ENCODE results near the gene EVI5.
"Not testable (repeated sequence)": the region's sequence is repeated elsewhere in the genome, so short reads cannot be mapped to it uniquely, and the experiment has no call there.

The EVI5 gene

DNA sequence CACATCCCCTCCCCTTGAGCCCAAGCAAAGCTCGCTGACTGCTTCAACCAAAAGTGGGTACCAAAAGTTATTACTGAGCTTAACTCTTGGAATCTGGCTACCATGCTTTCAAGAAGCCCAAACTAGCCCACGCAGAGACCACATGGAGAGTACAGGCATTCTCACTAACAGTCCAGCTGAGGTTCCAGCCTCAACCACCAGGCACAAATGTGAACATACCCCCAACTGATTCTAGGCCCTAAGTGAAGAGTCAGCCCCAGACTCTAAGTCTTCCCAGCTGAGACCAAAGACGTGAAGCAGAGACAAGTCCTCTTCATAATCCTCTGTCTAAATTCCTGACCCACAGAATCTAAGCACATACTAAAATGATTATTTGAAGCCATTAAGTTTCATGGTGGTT lies 36.8 kb downstream of the EVI5 start:
- DNase-seq (ENCODE audit: low spot score) = peak; percentile 7

- DNase-seq (ENCODE audit: low spot score) = no peak
Measured at GRCh38 chr1:92747735-92748134, 37.2 kb downstream of the EVI5 start.

GRCh38 chr1:92746255-92746654 lies 38.7 kb downstream of the EVI5 start:
- DNase-seq (ENCODE audit: low spot score) = not testable (repeated sequence)

GRCh38 chr1:92743221-92743620 lies 41.7 kb downstream of the EVI5 start:
- DNase-seq (ENCODE audit: low spot score) = no peak

DNA sequence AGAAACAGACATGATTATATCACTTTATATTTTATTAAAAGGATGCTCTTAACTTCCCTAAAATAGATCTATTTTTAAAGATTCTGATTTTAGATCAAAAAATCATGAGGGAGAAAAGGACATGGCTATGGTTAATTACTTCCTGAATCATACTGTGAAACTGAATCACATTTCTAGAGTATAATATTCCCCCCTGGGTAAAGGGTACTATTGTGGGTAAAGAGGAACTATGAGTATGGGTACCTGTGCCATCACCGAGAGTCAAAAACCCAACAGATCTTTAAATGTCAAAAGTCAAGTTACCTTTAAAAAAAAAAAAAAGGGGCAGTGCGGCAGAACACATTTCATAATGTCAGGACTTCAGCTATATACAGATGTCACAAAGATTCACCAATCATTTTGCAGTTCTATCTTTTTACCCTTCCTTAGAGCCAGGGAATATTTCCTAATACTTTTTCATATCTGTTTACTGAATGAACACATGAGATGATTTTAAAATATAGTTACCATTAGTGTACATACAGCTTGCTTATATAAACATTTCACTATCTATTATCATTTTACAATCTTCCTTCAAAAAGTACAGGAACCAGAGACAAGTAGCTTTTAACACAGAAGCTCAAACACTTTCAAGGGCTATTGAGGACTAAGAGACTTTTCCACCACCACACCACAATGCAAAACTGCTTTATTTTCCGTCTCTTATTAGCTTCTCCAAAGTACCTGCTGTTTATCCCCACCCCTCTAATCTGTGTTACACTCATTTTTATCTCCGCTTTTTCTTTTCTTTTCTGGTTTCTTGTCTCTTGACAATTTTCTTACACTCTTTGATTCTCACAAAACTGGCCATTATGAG lies 45.0 kb downstream of the EVI5 start:
- no peak for DNase-seq (ENCODE audit: low spot score)

DNA sequence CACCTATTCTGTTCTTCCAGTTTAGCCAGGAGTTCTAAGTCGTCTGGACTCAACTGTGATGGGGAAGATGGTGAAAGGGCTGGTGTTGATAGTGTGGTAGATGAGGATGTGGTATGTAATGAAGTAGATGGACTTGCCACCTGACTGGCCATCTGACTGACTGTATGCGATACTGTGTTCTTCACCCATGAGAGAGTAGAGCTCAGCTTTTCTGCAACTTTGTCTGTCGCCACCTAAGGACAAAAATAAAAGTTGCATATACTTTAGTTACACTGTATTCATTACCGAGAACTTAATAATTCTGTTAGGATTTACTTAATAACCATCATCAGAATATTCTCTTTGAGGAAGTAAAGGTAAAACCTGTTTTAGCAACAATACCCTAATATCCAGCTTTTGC lies 48.5 kb downstream of the EVI5 start:
- DNase-seq (ENCODE audit: low spot score) = peak; percentile 19

DNA sequence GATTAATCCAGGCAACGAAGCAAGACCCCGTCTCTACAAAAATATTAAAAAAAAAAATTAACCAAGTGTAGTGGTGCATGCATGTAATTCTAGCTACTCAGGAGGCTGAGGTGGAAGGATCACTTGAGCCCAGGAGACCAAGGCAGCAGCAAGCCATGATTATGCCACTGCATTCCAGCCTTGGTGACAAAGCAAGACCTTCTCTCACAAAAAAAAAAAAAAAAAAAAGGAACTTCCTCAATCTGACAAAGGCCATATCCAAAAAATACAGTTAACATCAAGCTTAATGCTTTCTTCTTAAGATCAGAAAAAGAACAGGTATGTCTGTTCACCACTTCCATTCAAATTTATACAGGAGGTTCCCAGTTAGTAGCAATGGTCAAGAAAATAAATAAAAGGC lies 54.4 kb downstream of the EVI5 start:
- DNase-seq (ENCODE audit: low spot score) = no peak

GRCh38 chr1:92728697-92729096 lies 56.2 kb downstream of the EVI5 start:
- DNase-seq (ENCODE audit: low spot score) = no peak

DNA sequence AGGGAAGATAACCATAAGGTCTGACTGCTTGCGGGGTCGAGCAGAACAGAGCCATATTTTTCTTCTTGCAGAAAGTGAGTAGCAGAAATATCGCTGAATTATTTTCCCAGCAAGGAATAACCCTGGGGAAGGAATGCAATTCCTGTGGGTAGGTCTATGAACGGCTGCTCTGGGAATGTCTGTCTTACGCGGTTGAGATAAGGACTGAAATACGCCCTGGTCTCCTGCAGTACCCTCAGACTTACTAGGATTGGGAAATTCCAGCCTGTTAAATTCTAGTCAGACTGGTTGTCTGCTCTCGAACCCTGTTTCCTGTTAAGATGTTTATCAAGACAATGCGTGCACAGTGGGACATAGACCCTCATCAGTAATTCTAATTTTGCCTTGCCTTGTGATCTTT lies 61.2 kb downstream of the EVI5 start:
- DNase-seq (ENCODE audit: low spot score) = not testable (repeated sequence)

DNA sequence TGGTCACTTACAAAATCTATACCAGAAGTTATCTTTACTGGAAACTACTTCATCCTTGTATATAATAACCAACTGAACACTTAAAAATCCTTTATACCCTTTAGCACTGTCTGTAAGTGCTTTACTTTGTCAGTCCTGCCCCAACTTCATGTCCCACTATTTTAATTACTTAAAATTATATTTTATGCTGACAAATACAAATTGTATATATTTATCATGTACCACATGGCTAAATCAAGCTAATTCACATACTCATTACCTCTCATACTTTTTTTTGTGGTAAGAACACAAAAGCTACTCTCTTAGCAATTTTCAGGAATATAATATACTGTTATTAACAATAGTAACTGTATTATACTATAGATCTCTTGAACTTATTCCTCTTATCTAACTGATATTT lies 63.0 kb downstream of the EVI5 start:
- DNase-seq (ENCODE audit: low spot score) = no peak

- DNase-seq (ENCODE audit: low spot score) = not testable (repeated sequence)
Measured at GRCh38 chr1:92721157-92721556, 63.8 kb downstream of the EVI5 start.

- not testable (repeated sequence) for DNase-seq (ENCODE audit: low spot score)
Measured at GRCh38 chr1:92715476-92715951, 69.4 kb downstream of the EVI5 start.

- no peak for DNase-seq (ENCODE audit: low spot score)
Measured at GRCh38 chr1:92713939-92714338, 71.0 kb downstream of the EVI5 start.

- DNase-seq (ENCODE audit: low spot score) = no peak
Measured at GRCh38 chr1:92711473-92712165, 73.3 kb downstream of the EVI5 start.

DNA sequence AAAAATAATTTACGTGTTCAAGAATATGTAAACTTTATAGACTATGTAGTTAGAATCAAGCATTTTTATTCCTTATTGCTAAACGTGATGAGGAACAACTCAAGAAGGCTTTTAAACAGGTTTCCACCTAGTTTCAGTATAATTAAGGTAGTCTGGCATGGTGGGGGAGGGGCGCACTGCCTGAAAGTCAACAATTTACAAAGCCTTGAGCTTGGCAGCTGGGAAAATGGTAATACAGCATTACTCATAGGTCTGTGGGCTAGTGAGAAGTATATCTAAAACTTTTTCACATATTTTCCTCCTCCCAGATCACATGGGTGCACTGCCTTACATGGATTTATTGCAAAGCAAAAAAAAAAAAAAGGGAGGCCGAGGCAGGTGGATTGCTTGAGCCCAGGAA lies 75.2 kb downstream of the EVI5 start:
- DNase-seq (ENCODE audit: low spot score) = peak; percentile 11

DNA sequence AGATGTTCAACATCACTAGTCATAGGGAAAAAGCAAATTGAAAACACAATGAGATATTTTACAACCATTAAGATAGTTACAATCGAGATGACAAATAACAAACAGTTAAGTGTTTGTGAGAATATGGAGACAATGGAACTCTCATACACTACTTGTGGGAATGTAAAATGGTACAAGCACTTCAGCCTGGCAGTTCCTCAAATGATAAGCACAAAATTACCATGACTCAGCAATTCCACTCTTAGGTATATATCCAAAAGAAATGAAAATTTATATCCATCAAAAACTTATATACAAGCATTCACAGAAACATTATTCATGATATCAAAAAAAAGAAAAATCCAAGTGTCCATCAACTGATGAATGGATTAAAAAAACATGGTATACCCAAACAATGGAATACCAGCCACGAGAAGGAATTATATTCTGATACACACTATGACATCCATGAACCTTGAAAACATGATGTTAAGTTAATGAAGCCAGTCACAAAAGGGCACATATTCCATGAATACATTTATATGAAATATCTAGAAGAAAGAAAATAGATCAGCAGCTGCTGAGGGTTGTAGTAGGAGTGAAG lies 76.4 kb downstream of the EVI5 start:
- DNase-seq (ENCODE audit: low spot score) = no peak

GRCh38 chr1:92707709-92708108 lies 77.2 kb downstream of the EVI5 start:
- no peak for DNase-seq (ENCODE audit: low spot score)

GRCh38 chr1:92707292-92707691 lies 77.6 kb downstream of the EVI5 start:
- DNase-seq (ENCODE audit: low spot score) = no peak

GRCh38 chr1:92705446-92705845 lies 79.5 kb downstream of the EVI5 start:
- DNase-seq (ENCODE audit: low spot score) = no peak

DNA sequence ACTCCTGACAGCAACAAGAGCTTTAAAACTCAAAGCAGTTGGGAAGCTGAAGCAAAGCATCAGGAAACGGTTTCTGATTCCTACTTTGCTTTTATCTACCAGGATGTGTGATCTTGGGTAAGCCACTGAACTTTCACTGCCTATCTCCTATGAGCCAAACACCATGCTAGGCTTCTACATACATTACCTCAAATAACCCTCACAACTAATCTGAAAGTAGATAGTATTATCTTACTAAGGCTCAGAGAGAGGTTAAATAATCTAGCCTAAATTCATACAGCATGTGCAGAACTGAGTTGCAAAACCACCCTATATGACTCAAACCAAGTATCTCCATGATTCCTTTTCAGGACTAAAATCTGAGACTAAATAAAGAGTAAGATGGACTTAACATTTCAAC lies 83.8 kb downstream of the EVI5 start:
- no peak for DNase-seq (ENCODE audit: low spot score)

- DNase-seq (ENCODE audit: low spot score) = no peak
Measured at GRCh38 chr1:92698932-92699331, 86.0 kb downstream of the EVI5 start.

DNA sequence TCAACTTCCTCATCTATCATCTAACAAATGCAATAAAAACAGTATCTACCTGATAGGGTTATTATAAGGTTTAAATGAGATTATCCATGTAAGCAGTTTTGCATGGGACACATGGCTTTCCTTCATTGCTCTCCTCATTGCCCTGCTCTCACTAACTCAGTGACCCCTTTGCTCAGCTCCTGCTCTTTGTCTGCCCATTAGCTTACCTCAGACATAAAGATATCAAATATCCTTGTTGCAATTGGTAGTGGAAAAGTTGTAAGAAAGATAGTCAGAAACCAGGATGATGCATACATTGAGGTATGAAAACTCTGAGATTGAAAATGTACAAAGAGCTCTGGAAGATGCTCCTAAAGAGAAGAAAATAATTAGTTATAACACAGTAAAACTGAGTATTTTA lies 89.8 kb downstream of the EVI5 start:
- DNase-seq (ENCODE audit: low spot score) = no peak

DNA sequence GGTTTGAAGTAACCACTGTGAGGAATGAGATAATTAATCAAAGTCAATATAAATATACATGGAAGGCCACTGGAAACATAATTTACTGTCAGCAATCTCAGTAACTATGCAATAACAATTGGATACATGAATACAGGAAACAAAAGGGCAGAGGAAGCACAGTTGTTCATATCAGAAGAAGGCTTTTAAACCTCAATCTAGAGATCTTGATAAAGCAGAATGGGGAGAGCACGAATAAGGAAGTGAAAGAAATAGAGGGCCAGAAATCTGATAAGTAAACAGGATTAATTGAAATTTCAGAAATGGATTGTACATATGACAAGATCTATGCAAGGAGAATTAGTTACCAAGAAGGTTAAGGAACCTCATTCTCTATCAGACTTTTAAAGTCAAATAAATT lies 93.0 kb downstream of the EVI5 start:
- DNase-seq (ENCODE audit: low spot score) = no peak

All from iPS-NIHi11 (cell line).